ENCODE measurements around the gene MLLT10. TPM values are rescaled to one million over a fixed set of nuclear protein-coding genes. Genes with fewer than 3 reads are reported as not detected.
"Not testable (repeated sequence)": the region's sequence is repeated elsewhere in the genome, so short reads cannot be mapped to it uniquely, and the experiment has no call there.

MLLT10 gene
- total RNA-seq, 6 experiments from 2014 or later = 15.8 to 49.4 (median 20.1) TPM

DNA sequence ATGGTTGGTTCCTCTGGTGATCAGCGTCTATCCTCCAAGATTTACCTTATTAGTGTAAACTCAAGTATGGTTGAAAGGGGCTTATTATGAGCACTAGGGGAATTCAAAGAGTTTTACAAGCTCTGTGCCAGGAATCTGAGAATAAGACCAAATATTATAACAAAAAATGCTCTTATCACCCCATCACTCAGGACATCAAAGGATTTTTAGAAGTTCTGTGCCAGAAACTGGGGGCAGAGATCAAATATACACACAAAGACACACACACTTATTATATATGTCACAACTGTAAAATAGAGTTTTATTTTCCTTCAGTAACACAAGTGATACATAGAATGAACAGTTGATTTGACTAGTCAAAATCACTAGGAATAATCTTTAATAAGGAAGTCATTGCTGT is 89.3 kb downstream of the MLLT10 start:
- 89% methylated on average over 1 of the region's 1 CpG for WGBS (ENCODE audit: insufficient coverage, low coverage, low lambda C conversion rate, missing lambda C conversion rate)
- Histone ChIP-seq H3K27ac (no peak overlapping the region), H3K4me3 (no peak overlapping the region), H3K4me1 (no peaks in the 10 kb centered on the region), H3K27me3 (no peaks in the 10 kb centered on the region), H3K9me3 (no peaks in the 10 kb centered on the region), H3K36me3 (no peaks in the 10 kb centered on the region)
- DNase-seq = no peak
- TF ChIP-seq CTCF (IDR thresholded peaks at IDR 0.05) (no peak), POLR2A (IDR thresholded peaks at IDR 0.05) (no peak)
- intact Hi-C loops (cut with DNase I) = no loop called here
- no peak for ATAC-seq

GRCh38 chr10:21624421-21624820 is 90.4 kb downstream of the MLLT10 start:
- H3K4me3 ChIP-seq; H3K36me3 ChIP-seq; intact Hi-C loops (cut with DNase I); DNase-seq; ATAC-seq; H3K27ac ChIP-seq; H3K27me3 ChIP-seq; H3K4me1 ChIP-seq; H3K9me3 ChIP-seq: not testable (repeated sequence)
- WGBS (ENCODE audit: insufficient coverage, low coverage, low lambda C conversion rate, missing lambda C conversion rate) = 95% methylated on average over 4 of the region's 6 CpGs

DNA sequence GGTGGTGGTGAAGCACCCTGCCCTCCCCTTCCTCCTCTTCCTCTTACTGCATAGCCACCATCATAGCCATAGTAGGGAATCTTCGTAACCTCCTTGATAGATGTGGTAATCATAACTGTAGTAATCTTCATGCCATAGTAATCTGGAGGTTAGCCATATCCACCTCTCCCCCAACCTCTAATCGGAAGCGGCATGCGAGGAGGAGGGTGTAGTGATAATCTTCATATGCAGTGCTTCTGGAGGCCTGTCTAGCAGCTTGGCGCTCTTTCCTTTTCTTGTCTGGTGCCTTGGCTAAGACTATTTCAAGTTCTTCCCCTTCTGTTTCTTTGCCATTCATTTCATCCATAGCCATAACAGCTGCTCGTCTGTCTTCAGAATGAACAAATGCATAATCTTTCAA is 90.9 kb downstream of the MLLT10 start:
- no peak for DNase-seq
- H3K27ac ChIP-seq = no peak overlapping the region
- H3K4me3 ChIP-seq = no peak overlapping the region
- H3K4me1 ChIP-seq = no peaks in the 10 kb centered on the region
- intact Hi-C loops (cut with DNase I) = no loop called here
- 90% methylated on average over 6 of the region's 6 CpGs for WGBS (ENCODE audit: insufficient coverage, low coverage, low lambda C conversion rate, missing lambda C conversion rate)
- no peaks in the 10 kb centered on the region for H3K36me3 ChIP-seq
- no peaks in the 10 kb centered on the region for H3K9me3 ChIP-seq
- no peak for ATAC-seq
- no peaks in the 10 kb centered on the region for H3K27me3 ChIP-seq
- TF ChIP-seq CTCF (IDR thresholded peaks at IDR 0.05) = no peak
- TF ChIP-seq POLR2A (IDR thresholded peaks at IDR 0.05) = no peak

DNA sequence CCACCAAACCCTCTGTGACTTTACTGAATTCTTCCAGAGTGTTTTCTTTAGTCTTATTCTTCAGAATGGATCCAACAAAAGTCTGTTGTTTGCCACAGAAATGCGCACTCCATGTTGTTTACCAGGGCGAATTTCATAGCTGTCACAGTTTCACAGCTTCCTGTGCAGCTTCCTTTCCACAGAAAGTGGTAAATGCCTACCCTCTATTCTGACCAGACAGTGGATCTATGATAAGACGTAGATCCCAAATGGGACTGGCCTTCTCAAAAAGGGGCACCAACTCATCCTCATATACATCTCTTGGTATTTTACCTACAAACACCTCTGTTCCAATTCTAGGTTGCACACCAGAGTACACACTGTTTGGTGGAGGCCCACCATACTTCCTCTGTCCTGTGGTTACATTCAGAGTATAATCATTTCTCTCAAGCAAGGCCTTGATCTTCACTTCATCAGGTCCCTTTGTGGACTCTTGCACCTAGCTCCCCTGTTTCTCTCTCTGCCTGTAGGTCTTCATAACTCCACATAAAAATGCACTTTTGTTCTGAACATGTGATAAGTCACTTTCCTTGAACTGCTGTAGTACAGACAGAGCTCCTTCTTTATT is 91.7 kb downstream of the MLLT10 start:
- whole genome bisulfite sequencing (ENCODE audit: insufficient coverage, low coverage, low lambda C conversion rate, missing lambda C conversion rate) = 76% methylated on average over 3 of the region's 3 CpGs
- H3K27me3 ChIP-seq = no peaks in the 10 kb centered on the region
- intact Hi-C loops (cut with DNase I) = no loop called here
- no peak overlapping the region for H3K27ac ChIP-seq
- no peaks in the 10 kb centered on the region for H3K4me1 ChIP-seq
- TF ChIP-seq POLR2A (IDR thresholded peaks at IDR 0.05) (no peak), CTCF (IDR thresholded peaks at IDR 0.05) (no peak)
- H3K9me3 ChIP-seq = no peaks in the 10 kb centered on the region
- H3K4me3 ChIP-seq = no peak overlapping the region
- ATAC-seq = no peak
- no peaks in the 10 kb centered on the region for H3K36me3 ChIP-seq
- no peak for DNase-seq

- no peaks in the 10 kb centered on the region for H3K9me3 ChIP-seq
- no peak for TF ChIP-seq POLR2A (IDR thresholded peaks at IDR 0.05)
- no peak for TF ChIP-seq CTCF (IDR thresholded peaks at IDR 0.05)
- no peak for DNase-seq
- WGBS (ENCODE audit: insufficient coverage, low coverage, low lambda C conversion rate, missing lambda C conversion rate) = 78% methylated on average over 1 of the region's 3 CpGs
- no peak overlapping the region for H3K27ac ChIP-seq
- no peaks in the 10 kb centered on the region for H3K36me3 ChIP-seq
- no peak for ATAC-seq
- no peak overlapping the region for H3K4me3 ChIP-seq
- H3K4me1 ChIP-seq = no peaks in the 10 kb centered on the region
- intact Hi-C loops (cut with DNase I) = no loop called here
- no peaks in the 10 kb centered on the region for H3K27me3 ChIP-seq
These were observed 92.6 kb downstream of the MLLT10 start for GRCh38 chr10:21626457-21627161.

Data from right lobe of liver (tissue), 6 donors.